Left hindlimb (tissue), 1 donor: ENCODE measurements around the gene CABP5.

Experiments
- DNase-seq: peaks from one replicate; pipeline ENCODE4 v3.0.0-alpha.2; 2018

Gene CABP5

GRCh38 chr19:48029431-48029830 is 14.4 kb downstream of the CABP5 start:
- no peak for DNase-seq

- no peak for DNase-seq
These were observed 18.4 kb downstream of the CABP5 start for GRCh38 chr19:48025480-48025879.

GRCh38 chr19:48023518-48023917 is 20.4 kb downstream of the CABP5 start:
- no peak for DNase-seq

- DNase-seq = no peak
These were observed 20.9 kb downstream of the CABP5 start for GRCh38 chr19:48023011-48023410.

GRCh38 chr19:48020686-48021085 is 23.2 kb downstream of the CABP5 start:
- DNase-seq = no peak

- no peak for DNase-seq
These were observed 32.7 kb downstream of the CABP5 start for GRCh38 chr19:48010932-48011758.

- no peak for DNase-seq
These were observed 37.1 kb downstream of the CABP5 start for GRCh38 chr19:48006762-48007161.

GRCh38 chr19:48004236-48004635 is 39.6 kb downstream of the CABP5 start:
- no peak for DNase-seq

GRCh38 chr19:48000846-48001245 is 43.0 kb downstream of the CABP5 start:
- no peak for DNase-seq

GRCh38 chr19:47998800-47999199 is 45.1 kb downstream of the CABP5 start:
- no peak for DNase-seq

- DNase-seq = no peak
These were observed 47.6 kb downstream of the CABP5 start for GRCh38 chr19:47996230-47996727.

GRCh38 chr19:47994209-47994802 is 49.6 kb downstream of the CABP5 start, which contains the start of gene ELSPBP1:
Gene ELSPBP1, plus strand, starts transcription at chr19:47994632. Its CDS starts 14,036 bp downstream, at chr19:48008668.
- DNase-seq = no peak

- no peak for DNase-seq
These were observed 51.8 kb downstream of the CABP5 start, which contains the start of gene BSPH1 for GRCh38 chr19:47992070-47992469. Gene BSPH1, minus strand, starts transcription at chr19:47992170. Its CDS starts 89 bp downstream, at chr19:47992081.

- no peak for DNase-seq
These were observed 52.6 kb downstream of the CABP5 start for GRCh38 chr19:47991191-47991808.
